NCI-H146 (cell line): Measurements from ENCODE around the gene ILKAP.
"Not testable (repeated sequence)": the region's sequence is repeated elsewhere in the genome, so short reads cannot be mapped to it uniquely, and the experiment has no call there.

Source experiments
- DNase-seq: peaks from one replicate; lab custom pipeline; 2025; lab: John Stamatoyannopoulos, UW

Gene ILKAP

GRCh38 chr2:238187618-238188548 lies 15.6 kb downstream of the ILKAP start:
- no peak for DNase-seq

- DNase-seq = no peak
Observed at GRCh38 chr2:238183821-238184220, 19.7 kb downstream of the ILKAP start.

GRCh38 chr2:238182362-238182761 lies 21.1 kb downstream of the ILKAP start:
- DNase-seq = no peak

GRCh38 chr2:238180554-238180953 lies 22.9 kb downstream of the ILKAP start:
- DNase-seq = no peak

- no peak for DNase-seq
Observed at GRCh38 chr2:238176613-238177012, 26.9 kb downstream of the ILKAP start.

- DNase-seq = no peak
Observed at GRCh38 chr2:238174701-238175100, 28.8 kb downstream of the ILKAP start.

- DNase-seq = no peak
Observed at GRCh38 chr2:238174291-238174690, 29.2 kb downstream of the ILKAP start.

GRCh38 chr2:238173692-238174091 lies 29.8 kb downstream of the ILKAP start:
- DNase-seq = no peak

- DNase-seq = no peak
Observed at GRCh38 chr2:238172439-238172838, 31.1 kb downstream of the ILKAP start.

GRCh38 chr2:238171575-238172187 lies 31.8 kb downstream of the ILKAP start:
- DNase-seq = no peak

GRCh38 chr2:238171072-238171431 lies 32.4 kb downstream of the ILKAP start:
- not testable (repeated sequence) for DNase-seq

- no peak for DNase-seq
Observed at GRCh38 chr2:238170386-238171071, 33.0 kb downstream of the ILKAP start.

GRCh38 chr2:238169708-238170251 lies 33.7 kb downstream of the ILKAP start:
- DNase-seq = no peak

- DNase-seq = no peak
Observed at GRCh38 chr2:238169048-238169707, 34.3 kb downstream of the ILKAP start.

- no peak for DNase-seq
Observed at GRCh38 chr2:238168196-238169047, 35.1 kb downstream of the ILKAP start.

GRCh38 chr2:238167761-238168160 lies 35.7 kb downstream of the ILKAP start:
- no peak for DNase-seq

- DNase-seq = no peak
Observed at GRCh38 chr2:238167344-238167715, 36.2 kb downstream of the ILKAP start.

GRCh38 chr2:238166391-238167343 lies 36.8 kb downstream of the ILKAP start:
- DNase-seq = no peak

GRCh38 chr2:238165288-238165921 lies 38.1 kb downstream of the ILKAP start:
- DNase-seq = no peak

- no peak for DNase-seq
Observed at GRCh38 chr2:238164906-238165287, 38.6 kb downstream of the ILKAP start.
